ENCODE measurements around the gene CRNKL1.

Gene CRNKL1

DNA sequence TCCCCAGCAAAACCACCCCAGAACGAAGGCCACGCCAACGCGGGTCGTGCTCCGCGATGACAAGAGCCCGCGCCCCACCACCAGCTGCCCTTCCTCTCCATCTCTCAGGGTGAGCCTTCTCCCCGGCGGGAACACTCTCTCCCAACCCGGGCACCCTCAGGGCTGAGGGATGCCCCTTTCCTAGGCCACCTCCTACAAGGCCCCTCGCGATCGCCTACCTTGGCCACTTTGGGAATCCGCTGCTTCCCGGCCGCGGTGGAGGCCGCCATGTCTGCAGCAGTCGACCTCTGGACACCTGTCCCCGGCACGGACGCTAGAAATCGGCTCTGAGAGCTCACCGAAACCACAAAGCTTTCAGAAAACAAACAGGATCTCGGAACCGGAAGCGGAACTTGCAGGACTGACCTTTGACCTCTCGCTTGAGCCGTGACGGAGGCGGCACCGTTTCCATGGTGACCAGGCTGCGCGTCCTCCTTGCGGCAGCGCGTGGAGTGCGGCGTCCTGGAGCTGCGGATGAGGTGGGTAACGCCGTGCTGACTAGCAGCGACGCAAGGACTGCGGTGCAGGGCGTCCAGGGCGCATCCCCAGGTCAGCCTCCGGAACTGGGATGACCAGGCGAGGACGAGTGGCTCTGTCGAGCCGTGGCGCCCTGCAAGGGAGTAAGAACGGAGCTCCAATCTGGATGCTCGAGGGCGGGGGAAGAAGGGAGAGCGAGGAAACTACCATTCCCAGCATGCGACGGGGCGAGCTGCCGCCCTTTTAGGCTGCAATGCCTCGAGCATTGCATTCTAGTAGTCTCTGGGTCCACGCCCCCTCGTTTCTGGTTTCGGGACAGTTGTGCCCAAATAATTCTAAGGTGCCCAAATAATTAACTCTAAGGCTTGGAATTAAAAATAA, at the start of gene CRNKL1, which contains the start of gene CFAP61:
TSS of gene CRNKL1 (minus strand) at position 393 of the 897 bp plus-strand sequence. CDS start at position 269, 124 bp downstream.
TSS of gene CFAP61 (plus strand) at position 459 of the 897 bp plus-strand sequence. CDS start 4,122 bp downstream, outside the sequence.
- peak; percentile 94 for FAIRE-seq

DNA sequence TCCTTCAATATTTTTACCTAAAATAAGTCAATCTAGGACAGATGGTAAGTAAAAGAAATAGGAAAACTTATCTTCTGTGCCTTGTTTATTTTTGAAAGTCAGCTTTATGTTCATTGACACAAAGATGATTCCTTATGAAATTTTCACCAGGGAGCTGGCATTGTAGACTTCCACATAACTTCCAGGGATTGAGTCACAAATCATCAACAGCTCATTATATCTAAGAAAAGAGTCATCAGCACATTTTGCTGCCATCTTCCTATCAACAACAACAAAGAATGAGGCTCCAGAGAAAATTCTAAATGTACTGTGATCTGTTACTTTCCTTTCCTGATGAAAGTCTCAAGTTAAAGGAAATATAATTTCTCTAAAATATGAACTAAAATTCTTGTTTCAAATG, 48.6 kb upstream of the CRNKL1 start:
- no peak for FAIRE-seq

- no peak for FAIRE-seq
Measured at GRCh38 chr20:20096421-20096820, 44.2 kb upstream of the CRNKL1 start.

- FAIRE-seq, result no peak
Measured at GRCh38 chr20:20095114-20095872, 43.0 kb upstream of the CRNKL1 start.

- FAIRE-seq, result no peak
Measured at GRCh38 chr20:20094410-20094809, 42.1 kb upstream of the CRNKL1 start.

- FAIRE-seq, result no peak
Measured at GRCh38 chr20:20092827-20093226, 40.6 kb upstream of the CRNKL1 start.

DNA sequence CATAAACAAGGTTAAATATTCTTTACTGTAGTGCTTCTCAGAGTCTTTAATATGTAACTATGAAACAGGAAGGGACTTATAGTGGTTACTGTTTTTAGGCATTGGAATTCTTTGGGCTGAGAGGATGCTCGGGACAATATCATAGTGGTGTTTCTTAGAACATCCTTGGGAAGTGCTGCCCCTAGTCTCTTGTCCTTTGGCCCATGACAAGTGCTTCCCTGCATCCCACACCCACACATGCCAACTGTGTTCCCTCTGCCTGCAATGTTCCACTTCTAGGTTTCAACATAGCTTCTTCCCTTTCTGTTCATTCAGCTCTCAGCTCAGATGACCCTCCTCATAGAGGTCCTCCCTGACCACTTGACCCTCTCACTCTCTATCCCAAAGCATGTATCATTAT, 37.7 kb upstream of the CRNKL1 start:
- no peak for FAIRE-seq

GRCh38 chr20:20089018-20089417, 36.8 kb upstream of the CRNKL1 start:
- FAIRE-seq, result no peak

- FAIRE-seq, result no peak
Measured at GRCh38 chr20:20085812-20086211, 33.5 kb upstream of the CRNKL1 start.

DNA sequence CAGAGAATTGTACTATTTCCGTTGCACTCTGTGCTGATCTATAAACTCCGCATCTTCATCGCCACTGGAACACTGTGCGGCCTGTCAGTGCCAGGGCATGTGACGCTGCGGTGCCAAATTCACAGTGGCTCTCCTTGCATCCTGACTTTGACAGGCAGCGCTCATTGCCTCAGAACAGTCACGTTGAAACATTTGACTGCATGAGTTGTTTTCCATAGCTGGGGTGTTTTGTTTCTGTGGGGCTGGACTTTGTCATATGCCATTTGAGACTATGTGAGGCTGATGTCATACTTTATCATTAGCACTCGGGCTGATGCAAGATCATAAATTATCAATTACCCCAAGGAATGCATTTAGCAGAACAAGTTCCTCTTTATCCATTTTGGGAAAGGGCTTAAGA, 32.8 kb upstream of the CRNKL1 start:
- no peak for FAIRE-seq

GRCh38 chr20:20084296-20084752, 32.1 kb upstream of the CRNKL1 start:
- FAIRE-seq, result no peak

GRCh38 chr20:20083807-20084206, 31.5 kb upstream of the CRNKL1 start:
- peak; percentile 95 for FAIRE-seq

- FAIRE-seq, result no peak
Measured at GRCh38 chr20:20079102-20079784, 27.0 kb upstream of the CRNKL1 start.

- no peak for FAIRE-seq
Measured at GRCh38 chr20:20078041-20078440, 25.8 kb upstream of the CRNKL1 start.

- FAIRE-seq, result no peak
Measured at GRCh38 chr20:20076297-20077065, 24.2 kb upstream of the CRNKL1 start.

- no peak for FAIRE-seq
Measured at GRCh38 chr20:20075032-20075431, 22.8 kb upstream of the CRNKL1 start.

DNA sequence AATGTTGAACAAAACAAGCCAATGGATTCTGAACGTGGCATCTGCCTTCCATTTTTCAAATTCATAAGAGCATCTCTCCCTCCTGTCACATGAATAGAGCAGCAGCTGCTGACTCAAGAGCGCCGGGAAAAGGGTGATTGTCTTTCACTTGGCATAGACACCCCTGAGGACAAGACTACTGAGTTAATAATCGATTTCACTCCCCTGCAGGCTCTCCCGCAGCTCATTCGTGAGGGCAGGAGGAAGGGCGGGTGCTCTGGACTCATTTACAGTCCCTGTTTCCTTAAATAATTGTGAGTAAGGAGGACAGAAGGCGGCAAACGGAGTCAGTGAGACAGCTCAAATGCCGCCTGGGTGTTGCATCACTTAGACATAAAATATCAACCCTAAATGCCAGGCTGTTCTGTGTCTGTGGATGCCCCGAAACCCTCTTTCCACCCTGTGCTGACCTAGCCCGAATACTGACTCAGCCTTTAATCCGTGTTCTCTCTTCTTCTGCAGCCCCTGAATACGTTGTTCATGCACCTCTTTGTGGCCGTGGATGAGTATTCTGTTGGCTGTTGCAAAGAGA, 21.6 kb upstream of the CRNKL1 start:
- no peak for FAIRE-seq

DNA sequence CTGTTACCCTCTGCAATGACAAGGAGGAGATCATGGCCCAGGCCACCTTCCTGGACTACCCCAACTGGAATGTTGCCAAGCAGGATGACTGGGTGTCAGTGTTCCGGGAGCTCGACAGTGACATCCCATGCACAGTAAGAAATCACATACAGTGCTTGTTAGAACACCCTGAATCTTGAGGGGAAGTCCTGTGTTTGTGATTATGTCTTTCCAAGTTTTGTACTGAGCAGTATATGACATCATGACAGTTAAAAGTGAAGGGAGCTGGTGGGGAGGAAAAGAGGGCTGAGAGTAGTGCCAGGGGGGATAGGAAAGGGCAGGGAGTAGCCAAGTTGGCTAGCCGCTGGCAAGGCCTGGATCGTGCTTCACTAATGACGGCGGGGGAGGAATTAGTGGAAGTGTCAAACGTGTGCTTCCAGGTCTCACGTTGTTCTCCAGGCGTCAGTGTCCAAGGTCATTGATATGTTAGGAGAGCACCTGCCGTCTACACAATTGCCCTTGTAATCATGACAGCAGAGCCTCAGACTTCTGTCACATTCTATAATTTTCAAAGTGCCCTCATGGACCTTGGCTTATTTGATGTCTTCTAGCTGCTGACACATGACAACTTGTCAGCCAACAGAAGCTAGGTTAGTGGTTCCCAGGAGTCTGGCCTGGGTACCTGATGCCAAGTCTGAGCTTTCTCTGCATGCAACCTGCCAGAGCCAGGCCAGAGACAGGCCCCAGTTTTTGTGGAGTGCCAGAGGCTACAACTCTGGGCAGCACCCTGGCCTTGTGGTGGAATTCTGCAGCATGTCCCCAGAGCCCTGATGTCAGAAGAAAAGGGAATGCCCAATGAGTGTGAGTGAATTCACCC, 18.8 kb upstream of the CRNKL1 start:
- FAIRE-seq, result no peak

DNA sequence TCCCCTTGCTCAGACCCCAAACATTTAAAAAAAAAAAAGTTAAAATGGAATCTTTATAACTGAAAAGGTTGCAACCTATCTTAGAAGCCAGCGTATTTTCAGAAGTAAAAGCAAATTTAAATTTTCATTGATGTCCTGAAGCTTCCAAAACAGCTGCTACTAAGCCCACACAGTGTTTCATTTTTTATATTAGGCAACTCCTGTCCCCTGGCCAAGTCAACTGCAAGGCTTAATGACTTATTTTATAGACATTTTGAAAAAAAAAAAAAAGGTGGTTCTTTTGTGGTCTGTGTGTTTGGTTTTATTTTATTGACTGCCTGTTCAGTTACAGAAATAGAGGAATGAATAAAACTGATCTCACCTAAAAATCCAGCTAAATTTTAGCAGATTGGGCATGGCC, 13.1 kb upstream of the CRNKL1 start:
- no peak for FAIRE-seq

- no peak for FAIRE-seq
Measured at GRCh38 chr20:20063941-20064702, 11.9 kb upstream of the CRNKL1 start.
